Astrocyte (in vitro differentiated cells and primary cell): ENCODE data around the gene CCNE1. TPM values are rescaled to one million over a fixed set of nuclear protein-coding genes. Genes with fewer than 3 reads are reported as not detected.
A peak's percentile ranks its signal among the peaks of the same experiment; 100 is the strongest.

Experiments used
- DNase-seq: peaks from one replicate; pipeline ENCODE4 v3.0.0-alpha.2; 2010; ENCODE audit warnings: low read depth
- FAIRE-seq: peaks from 2 replicates; lab custom pipeline; 2011; peaks lifted over from hg19 to GRCh38; lab: Jason Lieb, UNC
- H2AFZ ChIP-seq: 2 replicates; pipeline ENCODE4 v1.6.0; 2012; ENCODE audit warnings: low read depth, low read length, inconsistent platforms
- H3K27ac ChIP-seq: 2 replicates; pipeline ENCODE4 v1.5.1; 2011; ENCODE audit warnings: low read depth, low read length, inconsistent platforms
- H3K27me3 ChIP-seq: 2 replicates; pipeline ENCODE4 v1.6.0; 2011; ENCODE audit warnings: low read length, inconsistent platforms; ENCODE audit not compliant: insufficient read depth
- H3K36me3 ChIP-seq: 2 replicates; pipeline ENCODE4 v1.5.1; 2011; ENCODE audit warnings: low read length, inconsistent platforms; ENCODE audit not compliant: insufficient read depth
- H3K4me1 ChIP-seq: 2 replicates; pipeline ENCODE4 v1.5.1; 2011; ENCODE audit warnings: low read length, inconsistent platforms; ENCODE audit not compliant: insufficient read depth
- H3K4me2 ChIP-seq: 2 replicates; pipeline ENCODE4 v1.6.0; 2012; ENCODE audit warnings: low read length, inconsistent platforms
- H3K4me3 ChIP-seq: 2 replicates; pipeline ENCODE4 v1.5.1; 2011; ENCODE audit warnings: low read depth, mild to moderate bottlenecking, low read length, inconsistent platforms; ENCODE audit not compliant: insufficient read depth
- H3K79me2 ChIP-seq: 2 replicates; pipeline ENCODE4 v1.6.0; 2012; ENCODE audit warnings: mild to moderate bottlenecking, low read length, inconsistent platforms; ENCODE audit not compliant: insufficient read depth
- H3K9ac ChIP-seq: 2 replicates; pipeline ENCODE4 v1.6.0; 2012; ENCODE audit warnings: mild to moderate bottlenecking, low read length, inconsistent platforms
- H3K9me3 ChIP-seq: 2 replicates; pipeline ENCODE4 v1.5.1; 2012; ENCODE audit warnings: low read depth, mild to moderate bottlenecking, low read length, inconsistent platforms; ENCODE audit not compliant: insufficient read depth
- H4K20me1 ChIP-seq: 2 replicates; pipeline ENCODE4 v1.6.0; 2012; ENCODE audit warnings: low read length, inconsistent platforms; ENCODE audit not compliant: insufficient read depth
- H3K27ac Mint-ChIP-seq: one replicate; pipeline ENCODE4 v1.8.0; 2021; ENCODE audit warnings: mild to moderate bottlenecking, mixed read lengths; ENCODE audit not compliant: unreplicated experiment
- H3K27me3 Mint-ChIP-seq: one replicate; pipeline ENCODE4 v1.8.0; 2021; ENCODE audit warnings: low read depth, mixed read lengths; ENCODE audit not compliant: unreplicated experiment
- H3K36me3 Mint-ChIP-seq: one replicate; pipeline ENCODE4 v1.8.0; 2021; ENCODE audit warnings: low read depth, mixed read lengths; ENCODE audit not compliant: unreplicated experiment
- H3K4me1 Mint-ChIP-seq: one replicate; pipeline ENCODE4 v1.8.0; 2021; ENCODE audit warnings: low read depth, mixed read lengths; ENCODE audit not compliant: unreplicated experiment
- H3K4me3 Mint-ChIP-seq: one replicate; pipeline ENCODE4 v1.8.0; 2021; ENCODE audit warnings: mild to moderate bottlenecking, moderate library complexity, mixed read lengths; ENCODE audit not compliant: unreplicated experiment
- H3K9me3 Mint-ChIP-seq: one replicate; pipeline ENCODE4 v1.8.0; 2021; ENCODE audit warnings: mild to moderate bottlenecking, mixed read lengths; ENCODE audit not compliant: unreplicated experiment
- EZH2 ChIP-seq: IDR thresholded peaks from 2 replicates; pipeline ENCODE4 v1.6.1; 2012; ENCODE audit warnings: mild to moderate bottlenecking, low read length, inconsistent platforms; ENCODE audit not compliant: insufficient read depth
- total RNA-seq: library from RNA; stranded (reverse); gene quantifications from 2 replicates; pipeline ENCODE4 v1.2.1, GENCODE V29; 2021
- TF ChIP-seq, protein P1 (sequence below): IDR thresholded peaks from 2 replicates; pipeline ENCODE4 v1.5.1; 2011; ENCODE audit warnings: low read depth, mild to moderate bottlenecking, inconsistent platforms, low read length, moderate library complexity; ENCODE audit not compliant: insufficient read depth

Gene CCNE1
- total RNA-seq, 1 donor from 2014 or later: 8.8 TPM

DNA sequence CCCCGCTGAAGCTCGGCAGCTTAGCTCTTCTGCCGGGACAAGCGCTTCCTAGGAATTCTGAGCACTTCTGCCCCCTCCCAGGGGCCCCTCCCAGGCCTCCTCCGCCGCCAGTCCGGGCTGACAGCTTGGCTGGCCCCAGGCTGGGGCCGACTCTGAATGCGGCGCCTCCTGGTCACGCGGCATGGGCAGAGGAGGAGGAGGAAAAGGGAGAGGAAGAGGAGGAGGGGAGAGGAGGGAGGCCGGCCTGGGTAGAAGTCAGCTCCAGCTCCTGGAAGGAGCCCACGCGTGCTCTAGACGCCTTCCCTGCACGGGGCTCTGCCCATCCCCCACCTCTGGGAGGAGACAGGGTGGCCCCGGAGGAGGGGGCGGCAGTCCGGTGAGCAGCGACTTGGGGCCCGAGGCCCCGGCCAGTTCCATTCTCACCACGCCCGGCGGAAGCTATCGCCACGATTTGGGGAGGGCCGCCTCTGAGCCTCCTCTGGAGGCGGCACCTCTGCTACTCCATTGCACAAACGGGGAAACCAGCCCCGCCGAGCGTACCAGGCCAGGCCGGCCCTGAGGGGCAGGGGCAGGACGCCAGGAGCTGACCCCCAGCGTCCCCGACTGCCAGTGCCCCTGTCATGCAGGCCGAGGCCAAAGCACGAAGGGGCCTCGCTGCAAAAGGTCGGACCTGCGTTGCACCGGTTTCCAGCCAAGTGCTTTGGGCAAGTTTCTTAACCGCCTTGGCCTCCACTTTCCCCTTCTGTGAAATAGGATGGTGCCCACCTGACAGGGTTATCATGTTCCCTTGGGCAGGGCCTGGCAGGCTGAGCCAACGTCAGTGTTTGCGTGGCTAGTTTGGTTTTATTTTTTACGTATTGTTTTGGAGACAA lies 31.6 kb downstream of the CCNE1 start:
- H3K4me1 Mint-ChIP-seq: peaks cover 17% of the 10 kb centered on the region
- no peak overlapping the region for H3K27ac Mint-ChIP-seq
- Histone ChIP-seq H3K4me3 (no peak overlapping the region), H3K27me3 (peaks cover 6% of the 10 kb centered on the region), H3K9ac (no peak overlapping the region), H3K4me2 (peak overlapping the region; percentile 77), H2AFZ (peak overlapping the region; percentile 56), H3K9me3 (no peaks in the 10 kb centered on the region), H3K27ac (no peak overlapping the region), H3K36me3 (no peaks in the 10 kb centered on the region), H4K20me1 (no peaks in the 10 kb centered on the region), H3K79me2 (no peaks in the 10 kb centered on the region), H3K4me1 (peaks cover 12% of the 10 kb centered on the region)
- TF ChIP-seq, protein P1, sequence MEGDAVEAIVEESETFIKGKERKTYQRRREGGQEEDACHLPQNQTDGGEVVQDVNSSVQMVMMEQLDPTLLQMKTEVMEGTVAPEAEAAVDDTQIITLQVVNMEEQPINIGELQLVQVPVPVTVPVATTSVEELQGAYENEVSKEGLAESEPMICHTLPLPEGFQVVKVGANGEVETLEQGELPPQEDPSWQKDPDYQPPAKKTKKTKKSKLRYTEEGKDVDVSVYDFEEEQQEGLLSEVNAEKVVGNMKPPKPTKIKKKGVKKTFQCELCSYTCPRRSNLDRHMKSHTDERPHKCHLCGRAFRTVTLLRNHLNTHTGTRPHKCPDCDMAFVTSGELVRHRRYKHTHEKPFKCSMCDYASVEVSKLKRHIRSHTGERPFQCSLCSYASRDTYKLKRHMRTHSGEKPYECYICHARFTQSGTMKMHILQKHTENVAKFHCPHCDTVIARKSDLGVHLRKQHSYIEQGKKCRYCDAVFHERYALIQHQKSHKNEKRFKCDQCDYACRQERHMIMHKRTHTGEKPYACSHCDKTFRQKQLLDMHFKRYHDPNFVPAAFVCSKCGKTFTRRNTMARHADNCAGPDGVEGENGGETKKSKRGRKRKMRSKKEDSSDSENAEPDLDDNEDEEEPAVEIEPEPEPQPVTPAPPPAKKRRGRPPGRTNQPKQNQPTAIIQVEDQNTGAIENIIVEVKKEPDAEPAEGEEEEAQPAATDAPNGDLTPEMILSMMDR: no peak
- TF ChIP-seq EZH2: peak; percentile 72
- H3K4me3 Mint-ChIP-seq: peak overlapping the region; percentile 80
- no peak for DNase-seq
- FAIRE-seq: no peak
- peaks cover 11% of the 10 kb centered on the region for H3K27me3 Mint-ChIP-seq
- H3K9me3 Mint-ChIP-seq: no peaks in the 10 kb centered on the region
- H3K36me3 Mint-ChIP-seq: peaks cover 3% of the 10 kb centered on the region

DNA sequence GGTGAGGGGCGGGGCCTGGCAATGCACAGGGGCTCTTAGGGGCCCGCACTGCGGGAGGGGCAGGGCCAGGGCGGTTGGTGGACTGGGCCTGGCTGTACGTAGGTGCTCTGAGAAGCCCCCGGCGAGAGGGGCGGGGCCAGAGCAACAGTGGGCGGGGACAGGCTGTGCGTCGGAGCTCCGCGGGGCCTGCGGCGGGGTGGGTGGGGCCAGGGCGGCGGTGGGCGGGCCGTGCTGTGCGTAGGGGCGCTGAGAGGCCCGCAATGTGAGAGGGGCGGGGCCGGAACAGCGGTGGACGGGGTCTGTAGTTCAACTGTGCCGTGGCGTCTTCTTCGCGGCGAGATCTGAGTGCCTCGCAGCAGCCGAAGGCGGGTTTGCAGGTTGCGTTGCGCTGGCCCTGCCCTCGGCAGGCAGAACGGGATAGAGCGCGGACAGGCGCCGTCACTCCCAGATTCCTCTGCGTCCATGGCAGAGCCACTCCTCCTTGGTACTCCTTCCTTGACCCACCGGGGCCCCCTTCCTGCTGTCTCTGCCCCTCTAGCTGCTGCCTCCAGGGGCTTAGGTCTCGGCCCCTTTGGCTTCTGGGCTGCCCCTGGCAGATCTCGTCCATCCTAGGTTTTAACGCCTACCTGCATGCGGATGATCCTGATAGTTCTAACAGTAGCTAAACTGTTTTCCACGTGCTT lies 33.2 kb downstream of the CCNE1 start:
- Histone ChIP-seq H3K27ac (peak overlapping the region; percentile 26), H3K4me1 (peaks cover 12% of the 10 kb centered on the region), H3K9ac (peak overlapping the region; percentile 74), H3K27me3 (no peaks in the 10 kb centered on the region), H4K20me1 (no peaks in the 10 kb centered on the region), H3K4me3 (peak overlapping the region; percentile 76), H3K4me2 (peak overlapping the region; percentile 98), H3K9me3 (no peaks in the 10 kb centered on the region), H3K36me3 (no peaks in the 10 kb centered on the region), H3K79me2 (no peaks in the 10 kb centered on the region), H2AFZ (peak overlapping the region; percentile 96)
- FAIRE-seq (no peak), DNase-seq (peak; percentile 82)
- Mint-ChIP-seq H3K9me3 (no peaks in the 10 kb centered on the region), H3K36me3 (peaks cover 3% of the 10 kb centered on the region), H3K27ac (peak overlapping the region; percentile 50), H3K4me3 (peak overlapping the region; percentile 88), H3K27me3 (peaks cover 9% of the 10 kb centered on the region), H3K4me1 (peaks cover 17% of the 10 kb centered on the region)
- TF ChIP-seq EZH2: no peak
- TF ChIP-seq, protein P1: no peak
